ELF-1 (cell line): ENCODE measurements around the gene PAFAH1B1.
"Not testable (repeated sequence)": the region's sequence is repeated elsewhere in the genome, so short reads cannot be mapped to it uniquely, and the experiment has no call there.

Experiments
- DNase-seq: peaks from one replicate; pipeline ENCODE4 v3.0.0-alpha.2; 2016; ENCODE audit warnings: low read depth, low spot score

Gene PAFAH1B1

GRCh38 chr17:2592971-2593820 lies at the start of gene PAFAH1B1:
Gene PAFAH1B1 (plus strand): TSS chr17:2593654. CDS start chr17:2638289, 44,635 bp downstream.
- DNase-seq: peak; percentile 93

- no peak for DNase-seq
Observed at GRCh38 chr17:2545393-2545792, 48.1 kb upstream of the PAFAH1B1 start.

- no peak for DNase-seq
Observed at GRCh38 chr17:2547176-2547575, 46.3 kb upstream of the PAFAH1B1 start.

- DNase-seq: not testable (repeated sequence)
Observed at GRCh38 chr17:2548026-2548425, 45.4 kb upstream of the PAFAH1B1 start.

- peak; percentile 62 for DNase-seq
Observed at GRCh38 chr17:2549392-2550211, 43.9 kb upstream of the PAFAH1B1 start.

- DNase-seq: peak; percentile 85
Observed at GRCh38 chr17:2551493-2551892, 42.0 kb upstream of the PAFAH1B1 start.

GRCh38 chr17:2551928-2552327 lies 41.5 kb upstream of the PAFAH1B1 start:
- peak; percentile 68 for DNase-seq

- DNase-seq: no peak
Observed at GRCh38 chr17:2560658-2561057, 32.8 kb upstream of the PAFAH1B1 start.

- DNase-seq: no peak
Observed at GRCh38 chr17:2562162-2562858, 31.1 kb upstream of the PAFAH1B1 start.

- peak; percentile 81 for DNase-seq
Observed at GRCh38 chr17:2563061-2563460, 30.4 kb upstream of the PAFAH1B1 start.

GRCh38 chr17:2563543-2563942 lies 29.9 kb upstream of the PAFAH1B1 start:
- DNase-seq: no peak

GRCh38 chr17:2564877-2565276 lies 28.6 kb upstream of the PAFAH1B1 start:
- DNase-seq: no peak

GRCh38 chr17:2566056-2566455 lies 27.4 kb upstream of the PAFAH1B1 start:
- DNase-seq: no peak

GRCh38 chr17:2571523-2572303 lies 21.7 kb upstream of the PAFAH1B1 start:
- DNase-seq: no peak

GRCh38 chr17:2572304-2572609 lies 21.2 kb upstream of the PAFAH1B1 start:
- DNase-seq: not testable (repeated sequence)

GRCh38 chr17:2580151-2580550 lies 13.3 kb upstream of the PAFAH1B1 start:
- DNase-seq: no peak

GRCh38 chr17:2580661-2581060 lies 12.8 kb upstream of the PAFAH1B1 start:
- DNase-seq: no peak

GRCh38 chr17:2582493-2582892 lies 11.0 kb upstream of the PAFAH1B1 start:
- DNase-seq: no peak

- peak; percentile 45 for DNase-seq
Observed at GRCh38 chr17:2591040-2591640, 2.3 kb upstream of the PAFAH1B1 start.

GRCh38 chr17:2593821-2594721 lies 617 bp downstream of the PAFAH1B1 start:
- DNase-seq: peak; percentile 61
